Measurements from ENCODE around the gene VCL. TPM values are rescaled to one million over a fixed set of nuclear protein-coding genes. Genes with fewer than 3 reads are reported as not detected.

Gene VCL
- polyA plus RNA-seq, 1 donor from 2014 or later, result 11.2 TPM

- no peaks in the 10 kb centered on the region for H3K9me3 ChIP-seq (ENCODE audit: low read length)
- H3K4me3 ChIP-seq (ENCODE audit: low read length), result no peak overlapping the region
- no peaks in the 10 kb centered on the region for H3F3A ChIP-seq (ENCODE audit: insufficient read depth, low read length, poor library complexity, severe bottlenecking)
- H3K4me2 ChIP-seq (ENCODE audit: low read length), result no peak overlapping the region
- no peaks in the 10 kb centered on the region for H3K9me2 ChIP-seq (ENCODE audit: insufficient read depth, low read length)
- H4K20me1 ChIP-seq (ENCODE audit: insufficient read depth), result no peaks in the 10 kb centered on the region
- no peaks in the 10 kb centered on the region for H3K27me3 ChIP-seq (ENCODE audit: insufficient read depth, low read depth, low read length)
- no peak overlapping the region for H3K27ac ChIP-seq (ENCODE audit: low read length)
- H3K36me3 ChIP-seq (ENCODE audit: insufficient read depth, low read length), result no peaks in the 10 kb centered on the region
- no peak for TF ChIP-seq SMC3 (conservative IDR thresholded peaks at IDR 0.05; ENCODE audit: poor library complexity)
- TF ChIP-seq EZH2 (IDR thresholded peaks at IDR 0.05; ENCODE audit: borderline replicate concordance, insufficient read depth, low read length, poor library complexity, severe bottlenecking), result no peak
- no peak for TF ChIP-seq RAD21 (conservative IDR thresholded peaks at IDR 0.05)
- no peak for TF ChIP-seq REST (IDR thresholded peaks at IDR 0.05; ENCODE audit: borderline replicate concordance)
- no peak overlapping the region for H3K9ac ChIP-seq (ENCODE audit: low read length)
- H2AFZ ChIP-seq (ENCODE audit: low read depth, low read length), result no peak overlapping the region
- no peaks in the 10 kb centered on the region for H3K79me2 ChIP-seq (replicated peaks; ENCODE audit: insufficient read depth, low read length)
These were observed 4.8 kb upstream of the VCL start for GRCh38 chr10:73992899-73993788.

GRCh38 chr10:73995035-73995358 lies 2.9 kb upstream of the VCL start:
- no peak overlapping the region for H3K9ac ChIP-seq (ENCODE audit: low read length)
- H3F3A ChIP-seq (ENCODE audit: insufficient read depth, low read length, poor library complexity, severe bottlenecking), result no peaks in the 10 kb centered on the region
- H2AFZ ChIP-seq (ENCODE audit: low read depth, low read length), result no peak overlapping the region
- no peak for TF ChIP-seq EP300 (conservative IDR thresholded peaks at IDR 0.05; ENCODE audit: poor library complexity, severe bottlenecking)
- TF ChIP-seq POLR2AphosphoS5 (IDR thresholded peaks at IDR 0.05), result no peak
- no peak for TF ChIP-seq RAD21 (conservative IDR thresholded peaks at IDR 0.05)
- no peak for TF ChIP-seq MXI1 (conservative IDR thresholded peaks at IDR 0.05; ENCODE audit: poor library complexity, severe bottlenecking)
- TF ChIP-seq SMC3 (conservative IDR thresholded peaks at IDR 0.05; ENCODE audit: poor library complexity), result no peak
- no peak for TF ChIP-seq TAF1 (IDR thresholded peaks at IDR 0.05; ENCODE audit: low read depth)
- TF ChIP-seq REST (IDR thresholded peaks at IDR 0.05; ENCODE audit: borderline replicate concordance), result no peak
- TF ChIP-seq EZH2 (IDR thresholded peaks at IDR 0.05; ENCODE audit: borderline replicate concordance, insufficient read depth, low read length, poor library complexity, severe bottlenecking), result no peak
- no peaks in the 10 kb centered on the region for H3K9me2 ChIP-seq (ENCODE audit: insufficient read depth, low read length)
- no peaks in the 10 kb centered on the region for H3K9me3 ChIP-seq (ENCODE audit: low read length)
- H3K4me2 ChIP-seq (ENCODE audit: low read length), result no peak overlapping the region
- H3K27me3 ChIP-seq (ENCODE audit: insufficient read depth, low read depth, low read length), result no peaks in the 10 kb centered on the region
- peaks cover 7% of the 10 kb centered on the region for H3K79me2 ChIP-seq (replicated peaks; ENCODE audit: insufficient read depth, low read length)
- H3K27ac ChIP-seq (ENCODE audit: low read length), result no peak overlapping the region
- no peak overlapping the region for H3K4me3 ChIP-seq (ENCODE audit: low read length)
- no peaks in the 10 kb centered on the region for H4K20me1 ChIP-seq (ENCODE audit: insufficient read depth)
- H3K36me3 ChIP-seq (ENCODE audit: insufficient read depth, low read length), result no peaks in the 10 kb centered on the region
